Fibroblast of lung (primary cell): ENCODE data around the gene HOXD11.

Experiments
- CTCF ChIP-seq, 2 donors: IDR thresholded peaks in 1 of 2; conservative IDR thresholded peaks in 1 of 2; 1 replicate in 1 of 2; 2 replicates in 1 of 2; pipeline ENCODE4 v1.5.1; 2011 to 2012; ENCODE audit warnings: low read length in 2 of 2, control low read depth in 1 of 2, inconsistent platforms in 1 of 2, low read depth in 1 of 2, mild to moderate bottlenecking in 1 of 2
- EZH2 ChIP-seq: IDR thresholded peaks from 2 replicates; pipeline ENCODE4 v1.5.1; 2012; ENCODE audit warnings: low read length, control low read depth, mild to moderate bottlenecking; ENCODE audit errors: missing control alignments

- TF ChIP-seq CTCF (conservative IDR thresholded peaks at IDR 0.05 in 1 of 2, IDR thresholded peaks at IDR 0.05 in 1 of 2; ENCODE audit: low read depth in 1 of 2, low read length in 2 of 2) (no peak), EZH2 (no peak)
These were observed 26.3 kb downstream of the HOXD11 start for GRCh38 chr2:176133389-176133788.
